GM03348 (cell line): ENCODE results near the gene IFNA10.
"Not testable (repeated sequence)": the region's sequence is repeated elsewhere in the genome, so short reads cannot be mapped to it uniquely, and the experiment has no call there.

Experiments used
- DNase-seq: peaks from one replicate; pipeline ENCODE4 v3.0.0; 2012; ENCODE audit warnings: low spot score

IFNA10 gene

DNA sequence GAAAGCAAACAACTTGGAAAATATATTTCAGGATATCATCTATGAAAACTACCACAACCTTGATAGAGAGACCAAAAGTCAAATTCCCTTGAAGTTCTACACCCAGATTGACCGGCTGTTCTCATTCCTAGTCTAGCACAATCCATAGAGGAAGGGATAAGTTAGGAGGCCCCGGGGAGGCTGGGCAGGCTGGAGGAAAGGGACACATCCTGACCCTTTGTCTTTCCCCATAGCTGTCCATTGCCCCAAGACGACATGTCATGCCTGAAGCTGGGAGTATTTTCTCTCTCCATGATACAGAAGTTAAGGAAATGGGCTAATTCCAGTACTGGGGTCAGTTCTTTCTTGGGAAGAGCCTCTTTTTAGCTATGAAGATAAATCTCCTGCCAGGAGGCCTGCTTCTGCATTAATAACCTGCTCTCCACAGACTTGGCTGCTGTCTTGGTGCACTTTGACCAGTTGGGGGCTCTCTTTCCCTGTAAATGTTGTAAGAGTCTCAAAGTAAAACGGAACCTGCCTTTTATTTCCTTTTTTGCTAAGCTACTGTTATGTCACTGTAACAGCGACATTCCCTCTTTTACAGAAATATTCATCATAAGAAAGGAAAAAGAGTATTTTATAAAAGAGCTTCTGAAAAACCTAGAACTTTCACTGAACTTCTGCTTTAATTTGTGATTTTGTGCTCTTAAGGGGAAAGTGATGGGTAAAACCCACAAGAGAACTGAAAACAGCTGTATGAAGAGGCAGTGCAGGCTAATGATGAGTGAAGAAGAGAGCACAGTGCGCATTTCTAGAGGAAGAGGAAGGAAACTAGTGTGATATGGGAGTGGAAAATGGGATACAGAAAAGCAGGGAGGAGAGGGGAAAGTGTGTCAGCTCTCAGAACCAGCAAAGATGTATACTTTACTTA lies 11.8 kb downstream of the IFNA10 start:
- peak; percentile 8 for DNase-seq

DNA sequence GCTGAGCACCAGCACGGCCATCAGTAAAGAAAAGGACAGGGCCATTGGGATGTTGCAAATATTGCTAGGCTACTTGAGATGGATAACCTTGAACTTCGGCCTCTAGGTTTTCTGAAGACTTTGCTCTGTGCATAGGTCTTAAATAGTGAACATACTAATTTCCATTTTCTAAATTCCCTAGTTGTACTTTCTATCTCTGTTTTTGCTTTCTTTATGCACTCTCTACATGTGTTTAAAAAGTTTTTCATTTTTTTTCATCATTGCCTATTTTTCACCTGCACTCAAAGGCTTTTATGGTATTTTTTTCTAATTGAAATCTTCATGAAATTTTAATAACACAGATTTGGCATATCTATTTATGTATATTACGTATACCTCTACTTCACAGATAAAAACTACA lies 19.5 kb downstream of the IFNA10 start, which contains the start of gene IFNA4:
Gene IFNA4 (minus strand): TSS at position 101 of the 400 bp plus-strand sequence. CDS start 56 bp downstream, at position 45.
- DNase-seq: not testable (repeated sequence)

DNA sequence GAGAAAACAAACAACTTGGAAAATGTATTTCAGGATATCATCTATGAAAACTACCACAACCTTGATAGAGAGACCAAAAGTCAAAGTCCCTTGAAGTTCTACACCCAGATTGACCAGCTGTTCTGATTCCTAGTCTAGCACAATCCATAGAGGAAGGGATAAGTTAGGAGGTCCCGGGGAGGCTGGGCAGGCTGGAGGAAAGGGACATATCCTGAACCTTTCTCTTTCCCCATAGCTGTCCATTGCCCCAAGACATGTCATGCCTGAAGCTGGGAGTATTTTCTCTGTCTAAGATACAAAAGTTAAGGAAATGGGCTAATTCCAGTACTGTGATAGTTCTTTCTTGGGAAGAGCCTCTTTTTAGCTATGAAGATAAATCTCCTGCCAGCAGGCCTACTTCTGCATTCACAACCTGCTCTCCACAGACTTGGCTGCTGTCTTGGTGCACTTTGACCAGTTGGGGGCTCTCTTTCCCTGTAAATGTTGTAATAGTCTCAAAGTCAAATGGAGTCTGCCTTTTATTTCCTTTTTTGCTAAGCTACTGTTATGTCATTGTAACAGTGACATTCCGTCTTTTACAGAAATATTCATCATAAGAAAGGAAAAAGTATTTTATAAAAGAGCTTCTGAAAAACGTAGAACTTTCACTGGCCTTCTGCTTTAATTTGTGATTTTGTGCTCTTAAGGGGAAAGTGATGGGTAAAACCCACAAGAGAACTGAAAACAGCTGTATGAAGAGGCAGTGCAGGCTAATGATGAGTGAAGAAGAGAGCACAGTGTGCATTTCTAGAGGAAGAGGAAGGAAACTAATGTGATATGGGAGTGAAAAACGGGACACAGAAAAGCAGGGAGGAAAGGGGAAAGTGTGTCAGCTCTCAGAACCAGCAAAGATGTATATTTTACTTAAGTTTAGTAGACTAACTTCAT lies 23.9 kb downstream of the IFNA10 start:
- not testable (repeated sequence) for DNase-seq

DNA sequence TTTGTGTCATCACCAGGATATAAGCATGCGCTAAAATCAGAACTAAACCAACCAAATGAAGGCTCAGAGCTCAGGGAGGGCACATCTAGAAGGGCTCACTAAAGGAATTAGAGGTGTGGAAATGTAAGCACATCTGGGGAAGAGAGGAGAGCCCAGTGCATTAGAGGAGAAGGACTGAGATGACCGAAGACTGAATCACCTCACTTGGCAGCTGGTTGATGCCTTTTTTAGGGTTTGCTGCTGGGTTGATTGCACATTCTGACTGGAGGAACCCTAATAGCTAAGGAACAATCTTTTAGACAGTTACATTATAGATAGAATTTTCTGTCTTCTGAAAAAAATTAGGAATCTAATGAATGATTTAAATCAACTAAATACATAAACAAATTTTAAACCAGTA lies 32.3 kb downstream of the IFNA10 start:
- DNase-seq: no peak

DNA sequence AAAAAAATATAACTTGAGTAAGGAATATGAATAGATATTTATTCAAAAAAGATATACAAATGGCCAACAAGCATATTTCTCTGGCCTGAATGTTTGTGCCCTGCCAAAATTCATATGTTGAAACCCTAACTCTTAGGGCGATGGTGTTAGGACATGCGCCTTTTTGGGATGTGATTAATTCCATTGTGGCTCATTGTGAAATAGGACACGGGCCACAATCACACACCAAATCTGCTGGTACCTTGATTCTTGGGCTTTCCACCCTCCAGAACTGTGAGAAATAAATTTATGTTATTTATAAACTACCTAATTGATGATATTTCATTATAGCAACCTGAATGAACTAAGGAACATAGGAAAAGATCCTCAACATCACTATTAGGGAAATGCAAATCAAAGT lies 34.8 kb downstream of the IFNA10 start:
- DNase-seq: no peak

GRCh38 chr9:21171351-21171750 lies 35.6 kb downstream of the IFNA10 start:
- DNase-seq: no peak

- not testable (repeated sequence) for DNase-seq
Observed at GRCh38 chr9:21166560-21166959, 40.4 kb downstream of the IFNA10 start, which contains the start of gene IFNA21. TSS of gene IFNA21 (minus strand) at chr9:21166660. CDS start at chr9:21166612, 48 bp downstream.

DNA sequence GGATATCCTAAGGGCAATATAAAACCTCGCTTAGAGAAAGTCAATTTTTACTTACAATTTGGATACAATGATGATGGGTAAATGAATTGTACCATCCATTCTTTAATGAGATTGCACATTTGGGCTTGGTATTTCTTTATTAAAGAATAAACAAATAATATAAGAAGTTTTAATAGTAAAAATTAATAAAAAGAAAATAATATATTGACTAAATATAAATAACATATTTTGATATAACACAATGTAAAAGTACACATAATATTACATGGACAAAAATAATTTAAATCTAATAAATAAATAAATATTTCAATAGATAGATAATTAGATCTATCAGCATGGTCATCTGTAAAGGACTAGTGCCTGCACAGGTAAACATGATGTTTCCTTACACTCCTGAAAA lies 41.4 kb downstream of the IFNA10 start:
- no peak for DNase-seq

- DNase-seq: no peak
Observed at GRCh38 chr9:21160178-21160577, 46.8 kb downstream of the IFNA10 start.
